22Rv1 (cell line): ENCODE data around the gene GALNT1.

ENCODE experiments used
- CTCF ChIP-seq: fragments of 450-650 bp; IDR thresholded peaks from 2 replicates; pipeline ENCODE4 v1.5.1; 2017; ENCODE audit warnings: mild to moderate bottlenecking
- ZFX ChIP-seq: fragments of 450-650 bp; IDR thresholded peaks from 2 replicates; pipeline ENCODE4 v1.6.1; 2017; ENCODE audit warnings: antibody characterized with exemption, borderline replicate concordance

- TF ChIP-seq CTCF (no peak), ZFX (no peak)
These were observed 108.2 kb downstream of the GALNT1 start for GRCh38 chr18:35689728-35690127.
